HEK293 (cell line): ENCODE measurements around the gene BCL11B.

Source experiments
- MEIS1 ChIP-seq: sonication (generic); formaldehyde crosslinking; IDR thresholded peaks from 2 replicates; pipeline ENCODE4 v1.8.1; 2022; ENCODE audit warnings: missing genetic modification reagents, mild to moderate bottlenecking, borderline replicate concordance
- REPIN1 ChIP-seq: fragments of 450-650 bp; formaldehyde crosslinking; IDR thresholded peaks from 2 replicates; pipeline ENCODE4 v1.5.1; 2017; ENCODE audit warnings: missing biosample characterization, missing genetic modification characterization, low read depth
- TRIM28 ChIP-seq: IDR thresholded peaks from 2 replicates; pipeline ENCODE4 v1.6.1; 2011; ENCODE audit warnings: low read length, control low read depth, borderline replicate concordance
- ZBTB17 ChIP-seq: fragments of 450-650 bp; formaldehyde crosslinking; IDR thresholded peaks from 2 replicates; pipeline ENCODE4 v1.5.1; 2016; ENCODE audit warnings: missing biosample characterization, missing genetic modification characterization
- ZBTB8A ChIP-seq: fragments of 450-650 bp; formaldehyde crosslinking; IDR thresholded peaks from 2 replicates; pipeline ENCODE4 v1.5.1; 2016; ENCODE audit warnings: missing biosample characterization, missing genetic modification characterization
- ZEB2 ChIP-seq: fragments of 450-650 bp; formaldehyde crosslinking; IDR thresholded peaks from 2 replicates; pipeline ENCODE4 v1.5.1; 2016; ENCODE audit warnings: missing biosample characterization, missing genetic modification characterization
- ZFP37 ChIP-seq: fragments of 450-650 bp; formaldehyde crosslinking; IDR thresholded peaks from 2 replicates; pipeline ENCODE4 v1.5.1; 2016; ENCODE audit warnings: missing biosample characterization, missing genetic modification characterization
- ZNF146 ChIP-seq: fragments of 450-650 bp; formaldehyde crosslinking; IDR thresholded peaks from 2 replicates; pipeline ENCODE4 v1.5.1; 2016; ENCODE audit warnings: missing biosample characterization, missing genetic modification characterization
- ZNF184 ChIP-seq: fragments of 450-650 bp; IDR thresholded peaks from 2 replicates; pipeline ENCODE4 v1.5.1; 2018; ENCODE audit warnings: missing biosample characterization, mild to moderate bottlenecking, missing genetic modification characterization
- ZNF211 ChIP-seq: fragments of 450-650 bp; formaldehyde crosslinking; IDR thresholded peaks from 2 replicates; pipeline ENCODE4 v1.5.1; 2016; ENCODE audit warnings: low read depth, missing biosample characterization, missing genetic modification characterization
- ZNF214 ChIP-seq: fragments of 450-650 bp; formaldehyde crosslinking; IDR thresholded peaks from 2 replicates; pipeline ENCODE4 v1.5.1; 2017; ENCODE audit warnings: missing biosample characterization, mild to moderate bottlenecking, missing genetic modification characterization, borderline replicate concordance
- ZNF23 ChIP-seq: fragments of 450-650 bp; formaldehyde crosslinking; IDR thresholded peaks from 2 replicates; pipeline ENCODE4 v1.5.1; 2016; ENCODE audit warnings: missing biosample characterization, missing genetic modification characterization, borderline replicate concordance
- ZNF248 ChIP-seq: fragments of 450-650 bp; formaldehyde crosslinking; IDR thresholded peaks from 2 replicates; pipeline ENCODE4 v1.5.1; 2017; ENCODE audit warnings: missing biosample characterization, missing genetic modification characterization
- ZNF366 ChIP-seq: fragments of 450-650 bp; formaldehyde crosslinking; conservative IDR thresholded peaks from 2 replicates; pipeline ENCODE4 v1.5.1; 2016; ENCODE audit warnings: missing biosample characterization, missing genetic modification characterization
- ZNF423 ChIP-seq: fragments of 450-650 bp; formaldehyde crosslinking; IDR thresholded peaks from 2 replicates; pipeline ENCODE4 v1.5.1; 2016; ENCODE audit warnings: missing biosample characterization, missing genetic modification characterization
- ZNF433 ChIP-seq: fragments of 450-650 bp; formaldehyde crosslinking; IDR thresholded peaks from 2 replicates; pipeline ENCODE4 v1.5.1; 2016; ENCODE audit warnings: missing biosample characterization, missing genetic modification characterization, low read depth
- ZNF555 ChIP-seq: fragments of 450-650 bp; formaldehyde crosslinking; conservative IDR thresholded peaks from 2 replicates; pipeline ENCODE4 v1.5.1; 2017; ENCODE audit warnings: missing biosample characterization, mild to moderate bottlenecking, missing genetic modification characterization, inconsistent platforms
- ZNF585B ChIP-seq: fragments of 450-650 bp; formaldehyde crosslinking; IDR thresholded peaks from 2 replicates; pipeline ENCODE4 v1.5.1; 2016; ENCODE audit warnings: missing biosample characterization, missing genetic modification characterization
- ZNF596 ChIP-seq: fragments of 450-650 bp; IDR thresholded peaks from 2 replicates; pipeline ENCODE4 v1.5.0; 2018; ENCODE audit warnings: missing biosample characterization, mild to moderate bottlenecking, missing genetic modification characterization, moderate library complexity
- ZNF600 ChIP-seq: fragments of 450-650 bp; formaldehyde crosslinking; IDR thresholded peaks from 2 replicates; pipeline ENCODE4 v1.5.1; 2016; ENCODE audit warnings: missing biosample characterization, missing genetic modification characterization
- ZNF621 ChIP-seq: fragments of 450-650 bp; formaldehyde crosslinking; IDR thresholded peaks from 2 replicates; pipeline ENCODE4 v1.5.1; 2017; ENCODE audit warnings: missing biosample characterization, missing genetic modification characterization
- ZNF629 ChIP-seq: fragments of 450-650 bp; formaldehyde crosslinking; IDR thresholded peaks from 2 replicates; pipeline ENCODE4 v1.5.1; 2017; ENCODE audit warnings: missing biosample characterization, missing genetic modification characterization
- ZNF768 ChIP-seq: fragments of 450-650 bp; formaldehyde crosslinking; IDR thresholded peaks from 2 replicates; pipeline ENCODE4 v1.5.1; 2018; ENCODE audit warnings: missing biosample characterization, mild to moderate bottlenecking, missing genetic modification characterization
- ZNF777 ChIP-seq: fragments of 450-650 bp; formaldehyde crosslinking; IDR thresholded peaks from 2 replicates; pipeline ENCODE4 v1.5.1; 2017; ENCODE audit warnings: missing biosample characterization, missing genetic modification characterization, borderline replicate concordance
- ZSCAN23 ChIP-seq: fragments of 450-650 bp; formaldehyde crosslinking; IDR thresholded peaks from 2 replicates; pipeline ENCODE4 v1.5.1; 2016; ENCODE audit warnings: missing biosample characterization, missing genetic modification characterization
- TF ChIP-seq, protein P1 (sequence below): fragments of 450-650 bp; formaldehyde crosslinking; IDR thresholded peaks from 2 replicates; pipeline ENCODE4 v1.5.1; 2016; ENCODE audit warnings: missing biosample characterization, missing genetic modification characterization, low read depth
- TF ChIP-seq, protein P2 (sequence below): fragments of 450-650 bp; formaldehyde crosslinking; IDR thresholded peaks from 2 replicates; pipeline ENCODE4 v1.5.1; 2016; ENCODE audit warnings: missing biosample characterization, missing genetic modification characterization, low read depth
- TF ChIP-seq, protein P3 (sequence below): fragments of 450-650 bp; formaldehyde crosslinking; IDR thresholded peaks from 2 replicates; pipeline ENCODE4 v1.5.1; 2017; ENCODE audit warnings: missing biosample characterization, missing genetic modification characterization
- TF ChIP-seq, protein P4 (sequence below): fragments of 450-650 bp; IDR thresholded peaks from 2 replicates; pipeline ENCODE4 v1.5.1; 2018; ENCODE audit warnings: missing biosample characterization, missing genetic modification characterization
- TF ChIP-seq, protein P5 (sequence below): fragments of 450-650 bp; formaldehyde crosslinking; IDR thresholded peaks from 2 replicates; pipeline ENCODE4 v1.5.1; 2016; ENCODE audit warnings: missing biosample characterization, missing genetic modification characterization
- TF ChIP-seq, protein P6 (sequence below): fragments of 450-650 bp; IDR thresholded peaks from 2 replicates; pipeline ENCODE4 v1.5.1; 2018; ENCODE audit warnings: missing biosample characterization, mild to moderate bottlenecking, missing genetic modification characterization

BCL11B gene

DNA sequence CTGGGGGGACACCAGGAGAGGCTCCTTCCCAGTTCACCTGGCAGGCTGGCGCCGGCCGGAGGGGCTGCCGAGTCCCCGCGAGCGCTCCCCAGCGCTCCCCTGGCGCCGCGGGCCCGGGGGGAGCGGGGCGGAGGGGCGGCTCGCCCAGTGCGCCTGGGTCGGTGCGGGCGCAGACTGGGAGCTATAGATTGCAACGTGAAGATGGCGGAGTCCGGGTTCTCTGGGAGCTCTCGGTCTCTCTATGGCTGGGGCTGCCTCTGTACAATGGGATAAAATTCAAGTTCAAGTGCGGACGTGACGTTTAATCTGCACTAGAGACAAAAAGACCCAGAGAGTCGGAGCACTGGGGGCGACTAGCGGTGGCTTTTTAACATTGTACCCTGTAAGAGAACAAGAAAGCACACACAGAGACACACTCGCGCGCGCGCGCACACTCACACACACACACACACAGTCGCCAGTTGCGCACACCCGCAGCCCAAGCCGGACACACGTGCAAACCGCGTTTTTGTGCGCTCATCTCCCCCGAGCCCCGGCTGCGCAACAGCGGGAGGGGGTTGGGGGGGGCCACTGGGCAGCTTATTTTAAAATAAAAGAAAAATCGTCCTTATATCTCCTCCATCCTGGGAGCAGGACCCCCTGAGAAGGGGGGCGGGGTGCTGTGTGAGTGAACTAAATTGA is at the start of gene BCL11B (continued):
- TF ChIP-seq, protein P1, sequence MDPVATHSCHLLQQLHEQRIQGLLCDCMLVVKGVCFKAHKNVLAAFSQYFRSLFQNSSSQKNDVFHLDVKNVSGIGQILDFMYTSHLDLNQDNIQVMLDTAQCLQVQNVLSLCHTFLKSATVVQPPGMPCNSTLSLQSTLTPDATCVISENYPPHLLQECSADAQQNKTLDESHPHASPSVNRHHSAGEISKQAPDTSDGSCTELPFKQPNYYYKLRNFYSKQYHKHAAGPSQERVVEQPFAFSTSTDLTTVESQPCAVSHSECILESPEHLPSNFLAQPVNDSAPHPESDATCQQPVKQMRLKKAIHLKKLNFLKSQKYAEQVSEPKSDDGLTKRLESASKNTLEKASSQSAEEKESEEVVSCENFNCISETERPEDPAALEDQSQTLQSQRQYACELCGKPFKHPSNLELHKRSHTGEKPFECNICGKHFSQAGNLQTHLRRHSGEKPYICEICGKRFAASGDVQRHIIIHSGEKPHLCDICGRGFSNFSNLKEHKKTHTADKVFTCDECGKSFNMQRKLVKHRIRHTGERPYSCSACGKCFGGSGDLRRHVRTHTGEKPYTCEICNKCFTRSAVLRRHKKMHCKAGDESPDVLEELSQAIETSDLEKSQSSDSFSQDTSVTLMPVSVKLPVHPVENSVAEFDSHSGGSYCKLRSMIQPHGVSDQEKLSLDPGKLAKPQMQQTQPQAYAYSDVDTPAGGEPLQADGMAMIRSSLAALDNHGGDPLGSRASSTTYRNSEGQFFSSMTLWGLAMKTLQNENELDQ (tag by site-specific recombination): no peak
- no peak for TF ChIP-seq ZNF621 (tag by site-specific recombination)
- TF ChIP-seq ZBTB8A (tag by site-specific recombination): peak; percentile 81
- TF ChIP-seq ZNF184 (tag by site-specific recombination): no peak
- TF ChIP-seq, protein P2, sequence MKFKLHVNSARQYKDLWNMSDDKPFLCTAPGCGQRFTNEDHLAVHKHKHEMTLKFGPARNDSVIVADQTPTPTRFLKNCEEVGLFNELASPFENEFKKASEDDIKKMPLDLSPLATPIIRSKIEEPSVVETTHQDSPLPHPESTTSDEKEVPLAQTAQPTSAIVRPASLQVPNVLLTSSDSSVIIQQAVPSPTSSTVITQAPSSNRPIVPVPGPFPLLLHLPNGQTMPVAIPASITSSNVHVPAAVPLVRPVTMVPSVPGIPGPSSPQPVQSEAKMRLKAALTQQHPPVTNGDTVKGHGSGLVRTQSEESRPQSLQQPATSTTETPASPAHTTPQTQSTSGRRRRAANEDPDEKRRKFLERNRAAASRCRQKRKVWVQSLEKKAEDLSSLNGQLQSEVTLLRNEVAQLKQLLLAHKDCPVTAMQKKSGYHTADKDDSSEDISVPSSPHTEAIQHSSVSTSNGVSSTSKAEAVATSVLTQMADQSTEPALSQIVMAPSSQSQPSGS: no peak
- TF ChIP-seq, protein P3, sequence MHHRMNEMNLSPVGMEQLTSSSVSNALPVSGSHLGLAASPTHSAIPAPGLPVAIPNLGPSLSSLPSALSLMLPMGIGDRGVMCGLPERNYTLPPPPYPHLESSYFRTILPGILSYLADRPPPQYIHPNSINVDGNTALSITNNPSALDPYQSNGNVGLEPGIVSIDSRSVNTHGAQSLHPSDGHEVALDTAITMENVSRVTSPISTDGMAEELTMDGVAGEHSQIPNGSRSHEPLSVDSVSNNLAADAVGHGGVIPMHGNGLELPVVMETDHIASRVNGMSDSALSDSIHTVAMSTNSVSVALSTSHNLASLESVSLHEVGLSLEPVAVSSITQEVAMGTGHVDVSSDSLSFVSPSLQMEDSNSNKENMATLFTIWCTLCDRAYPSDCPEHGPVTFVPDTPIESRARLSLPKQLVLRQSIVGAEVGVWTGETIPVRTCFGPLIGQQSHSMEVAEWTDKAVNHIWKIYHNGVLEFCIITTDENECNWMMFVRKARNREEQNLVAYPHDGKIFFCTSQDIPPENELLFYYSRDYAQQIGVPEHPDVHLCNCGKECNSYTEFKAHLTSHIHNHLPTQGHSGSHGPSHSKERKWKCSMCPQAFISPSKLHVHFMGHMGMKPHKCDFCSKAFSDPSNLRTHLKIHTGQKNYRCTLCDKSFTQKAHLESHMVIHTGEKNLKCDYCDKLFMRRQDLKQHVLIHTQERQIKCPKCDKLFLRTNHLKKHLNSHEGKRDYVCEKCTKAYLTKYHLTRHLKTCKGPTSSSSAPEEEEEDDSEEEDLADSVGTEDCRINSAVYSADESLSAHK (tag by site-specific recombination): no peak
- no peak for TF ChIP-seq ZNF423 (tag by site-specific recombination)
- no peak for TF ChIP-seq REPIN1 (tag by site-specific recombination)
- TF ChIP-seq, protein P4, sequence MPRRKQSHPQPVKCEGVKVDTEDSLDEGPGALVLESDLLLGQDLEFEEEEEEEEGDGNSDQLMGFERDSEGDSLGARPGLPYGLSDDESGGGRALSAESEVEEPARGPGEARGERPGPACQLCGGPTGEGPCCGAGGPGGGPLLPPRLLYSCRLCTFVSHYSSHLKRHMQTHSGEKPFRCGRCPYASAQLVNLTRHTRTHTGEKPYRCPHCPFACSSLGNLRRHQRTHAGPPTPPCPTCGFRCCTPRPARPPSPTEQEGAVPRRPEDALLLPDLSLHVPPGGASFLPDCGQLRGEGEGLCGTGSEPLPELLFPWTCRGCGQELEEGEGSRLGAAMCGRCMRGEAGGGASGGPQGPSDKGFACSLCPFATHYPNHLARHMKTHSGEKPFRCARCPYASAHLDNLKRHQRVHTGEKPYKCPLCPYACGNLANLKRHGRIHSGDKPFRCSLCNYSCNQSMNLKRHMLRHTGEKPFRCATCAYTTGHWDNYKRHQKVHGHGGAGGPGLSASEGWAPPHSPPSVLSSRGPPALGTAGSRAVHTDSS: no peak
- TF ChIP-seq ZBTB17 (tag by site-specific recombination): peak; percentile 76
- no peak for TF ChIP-seq ZNF433 (tag by site-specific recombination)
- TF ChIP-seq, protein P5, sequence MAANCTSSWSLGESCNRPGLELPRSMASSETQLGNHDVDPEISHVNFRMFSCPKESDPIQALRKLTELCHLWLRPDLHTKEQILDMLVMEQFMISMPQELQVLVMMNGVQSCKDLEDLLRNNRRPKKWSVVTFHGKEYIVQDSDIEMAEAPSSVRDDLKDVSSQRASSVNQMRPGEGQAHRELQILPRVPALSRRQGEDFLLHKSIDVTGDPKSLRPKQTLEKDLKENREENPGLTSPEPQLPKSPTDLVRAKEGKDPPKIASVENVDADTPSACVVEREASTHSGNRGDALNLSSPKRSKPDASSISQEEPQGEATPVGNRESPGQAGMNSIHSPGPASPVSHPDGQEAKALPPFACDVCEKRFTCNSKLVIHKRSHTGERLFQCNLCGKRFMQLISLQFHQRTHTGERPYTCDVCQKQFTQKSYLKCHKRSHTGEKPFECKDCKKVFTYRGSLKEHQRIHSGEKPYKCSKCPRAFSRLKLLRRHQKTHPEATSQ (tag by site-specific recombination): no peak
- TF ChIP-seq ZNF214: no peak
- TF ChIP-seq TRIM28: no peak
- TF ChIP-seq ZNF366 (tag by site-specific recombination): no peak
- TF ChIP-seq ZNF555 (tag by site-specific recombination): no peak
- no peak for TF ChIP-seq ZNF146 (tag by site-specific recombination)
- no peak for TF ChIP-seq ZNF585B (tag by site-specific recombination)
- peak; percentile 84 for TF ChIP-seq ZNF629 (tag by site-specific recombination)
- TF ChIP-seq ZNF23: no peak
- no peak for TF ChIP-seq ZFP37 (tag by site-specific recombination)
- TF ChIP-seq ZNF248 (tag by site-specific recombination): no peak
- TF ChIP-seq, protein P6, sequence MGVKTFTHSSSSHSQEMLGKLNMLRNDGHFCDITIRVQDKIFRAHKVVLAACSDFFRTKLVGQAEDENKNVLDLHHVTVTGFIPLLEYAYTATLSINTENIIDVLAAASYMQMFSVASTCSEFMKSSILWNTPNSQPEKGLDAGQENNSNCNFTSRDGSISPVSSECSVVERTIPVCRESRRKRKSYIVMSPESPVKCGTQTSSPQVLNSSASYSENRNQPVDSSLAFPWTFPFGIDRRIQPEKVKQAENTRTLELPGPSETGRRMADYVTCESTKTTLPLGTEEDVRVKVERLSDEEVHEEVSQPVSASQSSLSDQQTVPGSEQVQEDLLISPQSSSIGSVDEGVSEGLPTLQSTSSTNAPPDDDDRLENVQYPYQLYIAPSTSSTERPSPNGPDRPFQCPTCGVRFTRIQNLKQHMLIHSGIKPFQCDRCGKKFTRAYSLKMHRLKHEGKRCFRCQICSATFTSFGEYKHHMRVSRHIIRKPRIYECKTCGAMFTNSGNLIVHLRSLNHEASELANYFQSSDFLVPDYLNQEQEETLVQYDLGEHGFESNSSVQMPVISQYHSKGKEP: no peak
- TF ChIP-seq ZNF211 (tag by site-specific recombination): no peak
- no peak; the same call in 1 of the 2 replicates for TF ChIP-seq ZNF768 (tag by site-specific recombination)
- peak; percentile 70 for TF ChIP-seq ZEB2 (tag by site-specific recombination)
- TF ChIP-seq ZNF777 (tag by site-specific recombination): no peak
- TF ChIP-seq ZNF600 (tag by site-specific recombination): no peak
- TF ChIP-seq ZNF596 (tag by site-specific recombination): no peak
- TF ChIP-seq ZSCAN23 (tag by site-specific recombination): peak; percentile 85; the same call in 1 of the 2 replicates
- TF ChIP-seq MEIS1 (CRISPR knock-in tag): no peak
